T-helper 2 cell treated with Interferon-gamma antibody and Interleukin-4, amounts not matched to agents 5 μg/mL and 100 μg/mL, for 36 hours (primary cell): ENCODE data around the gene GSN.

Experiments
- DNase-seq: peaks from one replicate; pipeline ENCODE4 v3.0.0; 2021; ENCODE audit warnings: low spot score
- H3K27ac Mint-ChIP-seq: one replicate; pipeline ENCODE4 v1.8.0; 2021; ENCODE audit warnings: mild to moderate bottlenecking, mixed read lengths
- H3K27me3 Mint-ChIP-seq: one replicate; pipeline ENCODE4 v1.8.0; 2021; ENCODE audit warnings: low read depth, mixed read lengths
- H3K36me3 Mint-ChIP-seq: one replicate; pipeline ENCODE4 v1.8.0; 2021; ENCODE audit warnings: low read depth, mixed read lengths
- H3K4me1 Mint-ChIP-seq: one replicate; pipeline ENCODE4 v1.8.0; 2021; ENCODE audit warnings: low read depth, mixed read lengths
- H3K4me3 Mint-ChIP-seq: one replicate; pipeline ENCODE4 v1.8.0; 2022; ENCODE audit warnings: mild to moderate bottlenecking, moderate library complexity, mixed read lengths
- H3K9me3 Mint-ChIP-seq: one replicate; pipeline ENCODE4 v1.8.0; 2021; ENCODE audit warnings: mixed read lengths

GSN gene

DNA sequence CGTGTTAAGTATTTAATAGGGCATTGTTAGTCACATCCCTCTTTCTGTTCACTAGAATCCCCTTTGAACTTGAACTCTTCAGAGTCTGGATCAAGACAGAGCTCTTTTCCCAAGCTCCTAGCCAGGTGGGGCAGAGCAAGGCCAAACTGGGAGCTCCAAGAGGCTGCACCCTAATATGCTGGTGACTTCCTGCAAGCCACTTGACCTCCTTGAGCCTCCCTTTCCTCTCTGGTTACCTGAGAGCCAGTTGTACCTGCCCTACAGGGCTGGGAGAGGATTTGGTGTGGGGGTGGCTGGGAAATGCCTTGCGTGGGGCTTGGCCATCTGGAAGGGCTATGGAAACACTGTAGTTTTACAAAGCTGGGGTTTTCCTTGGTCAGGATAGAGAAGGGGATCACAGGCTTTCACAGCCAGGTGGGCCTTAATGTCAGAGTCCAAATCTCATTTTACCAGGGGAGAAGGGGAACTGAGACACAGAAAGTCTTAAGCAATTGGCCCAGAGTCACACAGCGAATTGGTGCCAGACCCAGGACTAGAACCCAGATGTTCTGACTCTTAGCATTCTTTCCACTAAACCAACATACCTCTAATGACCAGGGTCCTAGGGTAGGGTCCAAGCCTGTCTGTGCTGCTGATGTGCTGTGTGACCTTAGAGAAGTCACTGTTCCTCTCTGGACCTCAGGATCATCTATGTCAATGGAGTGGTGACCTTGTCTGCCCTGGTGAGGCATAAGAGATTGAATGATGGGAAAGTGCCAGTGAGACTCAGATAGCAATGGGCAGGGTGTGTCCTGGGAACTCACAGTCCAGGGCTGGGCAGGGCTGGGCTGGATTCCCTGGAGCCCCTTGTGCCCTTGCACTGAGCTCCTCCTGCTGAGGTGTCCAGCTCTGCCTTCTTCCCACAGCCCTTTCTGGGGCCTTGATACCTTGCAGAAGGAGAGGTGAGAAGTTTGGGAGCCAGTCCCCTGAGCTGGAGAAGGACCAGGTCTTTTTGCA is 35.8 kb downstream of the GSN start:
- H3K4me3 Mint-ChIP-seq: no peak overlapping the region
- no peak overlapping the region for H3K27ac Mint-ChIP-seq
- H3K4me1 Mint-ChIP-seq: peaks cover 7% of the 10 kb centered on the region
- no peaks in the 10 kb centered on the region for H3K36me3 Mint-ChIP-seq
- peaks cover 19% of the 10 kb centered on the region for H3K27me3 Mint-ChIP-seq
- no peak for DNase-seq
- no peaks in the 10 kb centered on the region for H3K9me3 Mint-ChIP-seq

DNA sequence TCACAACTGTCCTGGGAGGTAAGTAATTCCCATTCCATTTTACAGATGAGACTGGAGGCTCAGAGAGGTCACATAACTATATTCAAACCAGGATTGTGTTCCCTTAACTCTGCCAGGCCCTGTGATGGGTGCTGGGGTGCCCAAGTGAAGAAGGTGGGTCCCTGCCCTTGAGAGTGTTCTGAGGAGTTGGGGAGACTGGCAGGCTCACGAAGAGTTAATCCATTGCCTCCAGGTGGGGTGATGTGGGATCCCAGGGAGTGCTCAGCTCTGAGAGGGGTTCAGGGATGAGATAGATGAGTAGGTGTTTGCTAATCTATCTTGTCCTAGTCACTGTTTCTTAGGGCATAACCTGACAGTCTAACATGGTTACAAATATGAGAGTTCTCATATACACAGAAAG is 36.7 kb downstream of the GSN start:
- DNase-seq: no peak
- no peak overlapping the region for H3K27ac Mint-ChIP-seq
- H3K27me3 Mint-ChIP-seq: peaks cover 15% of the 10 kb centered on the region
- H3K9me3 Mint-ChIP-seq: no peaks in the 10 kb centered on the region
- H3K4me3 Mint-ChIP-seq: no peak overlapping the region
- H3K36me3 Mint-ChIP-seq: no peaks in the 10 kb centered on the region
- H3K4me1 Mint-ChIP-seq: peaks cover 5% of the 10 kb centered on the region

DNA sequence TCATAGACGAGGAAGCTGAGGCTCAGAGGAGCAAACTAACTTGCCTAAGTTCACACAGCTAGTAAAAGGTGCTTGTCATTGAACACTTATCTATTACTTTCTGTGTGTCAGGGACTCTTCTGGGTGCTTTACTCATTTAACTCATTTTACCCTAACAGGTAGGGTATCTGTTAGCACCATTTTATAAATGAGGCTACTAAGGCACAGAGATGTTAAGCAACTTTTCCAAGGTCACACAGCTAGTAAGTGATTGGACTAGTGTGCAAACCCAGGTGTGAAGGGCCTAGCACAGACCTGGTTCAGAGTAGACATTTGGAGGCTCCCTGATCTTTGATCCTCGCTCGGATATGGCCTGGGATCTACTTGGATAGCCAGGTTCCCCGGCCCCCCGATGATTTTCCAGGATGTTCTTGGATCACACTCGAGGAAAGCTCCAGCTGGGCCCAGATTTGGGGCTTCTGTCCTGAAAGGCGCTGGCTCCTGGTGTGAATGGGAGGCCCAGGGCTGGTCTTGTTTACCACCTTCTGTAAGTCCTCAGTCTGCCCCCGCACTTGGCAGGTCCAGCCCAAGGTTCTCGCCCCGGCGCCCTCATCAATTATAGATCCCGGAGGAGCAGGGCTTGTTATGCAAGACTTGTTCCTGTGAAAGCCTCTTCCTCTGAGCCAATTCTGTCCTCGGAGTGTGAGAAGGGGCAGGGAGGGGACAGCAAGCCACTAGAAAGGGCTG is 37.5 kb downstream of the GSN start:
- Mint-ChIP-seq H3K4me3 (no peak overlapping the region), H3K4me1 (no peaks in the 10 kb centered on the region), H3K9me3 (no peaks in the 10 kb centered on the region), H3K36me3 (no peaks in the 10 kb centered on the region), H3K27me3 (peaks cover 9% of the 10 kb centered on the region), H3K27ac (no peak overlapping the region)
- no peak for DNase-seq

DNA sequence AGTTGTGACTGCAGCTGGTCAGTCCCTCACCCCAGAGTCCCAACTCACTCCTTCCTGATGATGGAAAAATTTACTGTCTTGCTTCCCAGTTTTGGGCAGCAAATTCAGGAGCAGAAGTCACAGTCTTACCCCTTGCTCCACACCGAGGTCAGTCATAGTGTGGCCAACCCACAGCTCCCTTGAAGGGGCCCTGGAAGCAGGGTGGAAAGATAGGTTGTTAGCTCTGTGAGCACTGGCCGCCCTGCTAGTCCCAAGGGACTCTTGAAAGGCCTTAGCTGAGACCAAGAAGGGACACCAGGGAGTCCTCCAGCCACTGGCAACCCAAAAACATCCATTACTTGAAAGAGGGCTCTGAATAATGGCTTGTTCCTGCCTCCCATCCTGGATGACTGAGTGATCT is 40.0 kb downstream of the GSN start:
- Mint-ChIP-seq H3K27me3 (no peaks in the 10 kb centered on the region), H3K4me3 (no peak overlapping the region), H3K27ac (no peak overlapping the region), H3K36me3 (no peaks in the 10 kb centered on the region), H3K4me1 (no peaks in the 10 kb centered on the region), H3K9me3 (no peaks in the 10 kb centered on the region)
- DNase-seq: no peak

DNA sequence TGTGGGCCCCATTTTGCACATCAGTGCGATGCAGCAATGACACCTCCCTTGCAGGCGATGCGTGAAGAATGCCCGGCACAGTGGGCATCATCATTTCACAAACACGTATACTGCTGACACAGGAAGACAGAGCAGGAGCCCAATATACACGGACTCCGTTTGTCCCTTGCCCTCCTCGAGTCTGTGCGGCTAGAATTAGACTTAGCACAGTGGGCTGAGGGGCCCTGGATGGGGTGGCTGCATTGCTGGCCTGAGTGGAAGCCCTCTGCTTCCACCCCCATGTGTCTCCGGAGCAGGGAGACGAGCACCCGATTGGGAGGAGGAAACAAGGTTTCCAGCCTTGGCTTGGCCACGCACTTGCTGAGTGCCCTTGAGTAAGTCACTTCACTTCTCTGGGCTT is 40.8 kb downstream of the GSN start:
- Mint-ChIP-seq H3K4me1 (no peaks in the 10 kb centered on the region), H3K9me3 (no peaks in the 10 kb centered on the region), H3K4me3 (no peak overlapping the region)

DNA sequence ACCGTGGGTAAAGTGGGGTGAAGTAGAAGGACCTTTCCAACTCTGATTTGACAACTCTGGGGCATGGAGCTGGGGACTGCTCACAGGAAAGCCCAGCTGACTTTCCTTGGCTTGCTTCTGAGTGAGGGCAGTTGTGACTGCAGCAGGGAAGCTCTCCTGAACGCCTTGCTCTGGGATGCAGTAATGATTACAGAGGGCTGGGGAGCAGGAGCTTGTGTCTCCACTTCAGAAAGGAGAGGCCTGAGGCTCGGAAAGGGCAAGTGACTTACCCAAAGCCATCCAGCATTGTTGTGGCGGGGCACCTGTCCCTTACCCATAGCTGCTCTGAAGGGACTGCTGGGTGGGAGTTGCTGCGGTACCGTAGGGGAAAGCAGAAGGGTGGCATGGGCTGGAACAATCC is 41.2 kb downstream of the GSN start:
- Mint-ChIP-seq H3K9me3 (no peaks in the 10 kb centered on the region), H3K27me3 (no peaks in the 10 kb centered on the region), H3K4me3 (no peak overlapping the region), H3K27ac (no peak overlapping the region), H3K36me3 (no peaks in the 10 kb centered on the region), H3K4me1 (no peaks in the 10 kb centered on the region)
- DNase-seq: no peak

More for the DNA sequence above, 40.8 kb downstream of the GSN start:
- Mint-ChIP-seq H3K36me3 (no peaks in the 10 kb centered on the region), H3K27ac (no peak overlapping the region), H3K27me3 (no peaks in the 10 kb centered on the region)
- no peak for DNase-seq

DNA sequence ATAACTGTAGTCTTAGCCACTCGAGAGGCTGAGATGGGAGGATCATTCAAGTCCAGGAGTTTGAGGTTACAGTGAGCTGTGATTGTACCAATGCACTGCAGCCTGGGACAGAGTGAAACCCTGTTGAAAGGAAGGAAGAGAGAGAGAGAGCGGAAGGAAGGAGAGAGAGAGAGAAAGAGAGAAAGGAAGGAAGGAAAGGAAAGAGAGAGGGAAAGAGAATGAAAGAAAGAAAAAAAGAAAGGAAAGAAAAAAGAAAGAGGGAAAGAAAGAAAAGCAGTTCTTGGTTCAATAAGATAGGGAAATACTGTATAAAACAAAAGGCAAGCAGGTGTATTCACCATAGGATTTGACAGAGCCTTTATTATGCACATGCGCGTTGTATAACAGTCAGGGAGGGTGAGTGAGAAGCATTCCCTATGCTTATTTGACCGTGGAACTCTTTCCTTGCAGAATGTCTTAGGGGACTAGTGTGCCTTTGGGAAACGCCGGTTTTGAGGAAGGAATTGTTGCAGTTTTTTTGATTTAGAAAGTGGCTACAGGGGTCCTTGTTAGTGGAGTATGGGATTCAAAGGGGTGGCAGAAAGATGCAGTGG is 42.0 kb downstream of the GSN start:
- Mint-ChIP-seq H3K4me1 (no peaks in the 10 kb centered on the region), H3K36me3 (no peaks in the 10 kb centered on the region), H3K9me3 (no peaks in the 10 kb centered on the region), H3K27me3 (no peaks in the 10 kb centered on the region), H3K4me3 (no peak overlapping the region), H3K27ac (no peak overlapping the region)
- DNase-seq: no peak

DNA sequence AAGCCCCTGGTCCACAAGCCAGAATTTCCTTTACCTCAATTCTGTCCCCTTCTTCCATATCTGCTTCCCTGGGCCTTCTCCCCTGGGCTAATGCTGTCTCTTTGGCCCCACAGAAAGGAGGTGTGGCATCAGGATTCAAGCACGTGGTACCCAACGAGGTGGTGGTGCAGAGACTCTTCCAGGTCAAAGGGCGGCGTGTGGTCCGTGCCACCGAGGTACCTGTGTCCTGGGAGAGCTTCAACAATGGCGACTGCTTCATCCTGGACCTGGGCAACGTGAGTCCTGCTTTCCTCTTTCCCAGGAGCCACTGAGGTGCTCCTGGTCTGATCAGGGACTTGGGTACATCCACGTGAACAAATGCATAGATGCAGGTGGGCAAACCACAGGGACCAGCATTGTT is 42.6 kb downstream of the GSN start:
- Mint-ChIP-seq H3K36me3 (no peaks in the 10 kb centered on the region), H3K4me3 (no peak overlapping the region), H3K27me3 (no peaks in the 10 kb centered on the region), H3K9me3 (no peaks in the 10 kb centered on the region), H3K27ac (no peak overlapping the region), H3K4me1 (no peaks in the 10 kb centered on the region)
- DNase-seq: no peak

DNA sequence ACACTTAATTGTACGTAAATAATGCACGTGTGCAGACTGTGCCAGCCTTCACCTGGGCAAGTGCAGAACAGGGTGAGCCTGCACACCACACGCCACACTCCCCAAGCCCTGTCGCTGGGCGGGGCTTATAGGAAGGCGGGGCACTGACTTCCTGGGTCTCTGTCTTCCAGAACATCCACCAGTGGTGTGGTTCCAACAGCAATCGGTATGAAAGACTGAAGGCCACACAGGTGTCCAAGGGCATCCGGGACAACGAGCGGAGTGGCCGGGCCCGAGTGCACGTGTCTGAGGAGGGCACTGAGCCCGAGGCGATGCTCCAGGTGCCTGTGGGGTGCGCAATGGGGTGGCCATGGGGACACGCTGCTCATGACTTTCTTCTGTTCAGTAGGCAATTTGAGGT is 44.2 kb downstream of the GSN start:
- Mint-ChIP-seq H3K27ac (no peak overlapping the region), H3K9me3 (no peaks in the 10 kb centered on the region), H3K4me3 (no peak overlapping the region), H3K27me3 (no peaks in the 10 kb centered on the region), H3K4me1 (no peaks in the 10 kb centered on the region), H3K36me3 (no peaks in the 10 kb centered on the region)
- no peak for DNase-seq

DNA sequence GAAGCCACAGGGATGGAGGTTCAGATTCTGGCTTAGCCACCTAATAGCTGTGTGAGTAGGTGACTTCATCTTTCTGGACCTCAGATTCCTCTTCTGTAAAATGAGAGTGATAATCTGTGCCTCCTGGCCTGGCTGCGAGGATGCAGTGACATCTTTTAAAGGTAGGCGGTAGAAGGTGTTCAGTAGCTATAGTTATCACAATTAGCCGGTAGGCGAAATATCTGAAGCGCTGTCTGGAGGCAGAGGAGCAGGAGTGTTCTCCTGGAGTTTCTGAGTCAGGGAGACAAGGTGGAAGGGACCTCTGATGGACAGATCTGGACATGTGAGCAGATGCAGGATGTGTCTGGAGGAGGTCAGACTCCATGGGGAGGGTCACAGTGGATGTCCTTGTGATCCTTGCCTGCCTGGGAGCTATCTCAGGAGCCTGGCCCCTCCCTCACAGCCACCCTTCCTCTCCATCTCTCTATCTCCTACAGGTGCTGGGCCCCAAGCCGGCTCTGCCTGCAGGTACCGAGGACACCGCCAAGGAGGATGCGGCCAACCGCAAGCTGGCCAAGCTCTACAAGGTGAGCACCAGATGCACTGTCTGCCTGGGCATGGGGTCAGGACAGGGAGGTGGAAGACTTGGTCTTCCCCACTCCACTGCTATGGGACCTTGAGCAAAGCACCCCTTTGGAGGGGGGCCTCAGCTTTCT is 45.6 kb downstream of the GSN start:
- no peak for DNase-seq
- no peaks in the 10 kb centered on the region for H3K27me3 Mint-ChIP-seq
- no peak overlapping the region for H3K4me3 Mint-ChIP-seq
- H3K9me3 Mint-ChIP-seq: no peaks in the 10 kb centered on the region
- no peak overlapping the region for H3K27ac Mint-ChIP-seq
- H3K36me3 Mint-ChIP-seq: no peaks in the 10 kb centered on the region
- no peaks in the 10 kb centered on the region for H3K4me1 Mint-ChIP-seq

DNA sequence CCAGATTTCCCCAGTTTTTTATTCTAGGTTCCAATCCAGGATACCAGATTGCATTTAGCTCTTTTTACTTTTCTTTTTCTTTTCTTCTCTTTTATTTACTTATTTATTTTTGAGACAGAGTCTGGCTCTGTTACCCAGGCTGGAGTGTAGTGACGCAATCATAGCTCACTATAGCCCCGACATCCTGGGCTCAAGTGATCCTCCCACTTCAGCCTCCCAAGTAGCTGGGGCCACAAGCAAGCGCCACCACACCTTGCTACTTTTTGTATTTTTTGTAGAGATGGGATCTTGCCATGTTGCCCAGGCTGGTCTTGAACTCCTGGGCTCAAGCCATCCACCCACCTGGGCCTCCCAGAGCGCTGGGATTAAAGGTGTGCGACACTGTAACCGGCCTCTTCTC is 48.4 kb downstream of the GSN start:
- no peaks in the 10 kb centered on the region for H3K27me3 Mint-ChIP-seq
- DNase-seq: no peak
- peaks cover 11% of the 10 kb centered on the region for H3K4me1 Mint-ChIP-seq
- no peaks in the 10 kb centered on the region for H3K36me3 Mint-ChIP-seq
- no peaks in the 10 kb centered on the region for H3K9me3 Mint-ChIP-seq
- H3K27ac Mint-ChIP-seq: no peak overlapping the region
- H3K4me3 Mint-ChIP-seq: no peak overlapping the region

DNA sequence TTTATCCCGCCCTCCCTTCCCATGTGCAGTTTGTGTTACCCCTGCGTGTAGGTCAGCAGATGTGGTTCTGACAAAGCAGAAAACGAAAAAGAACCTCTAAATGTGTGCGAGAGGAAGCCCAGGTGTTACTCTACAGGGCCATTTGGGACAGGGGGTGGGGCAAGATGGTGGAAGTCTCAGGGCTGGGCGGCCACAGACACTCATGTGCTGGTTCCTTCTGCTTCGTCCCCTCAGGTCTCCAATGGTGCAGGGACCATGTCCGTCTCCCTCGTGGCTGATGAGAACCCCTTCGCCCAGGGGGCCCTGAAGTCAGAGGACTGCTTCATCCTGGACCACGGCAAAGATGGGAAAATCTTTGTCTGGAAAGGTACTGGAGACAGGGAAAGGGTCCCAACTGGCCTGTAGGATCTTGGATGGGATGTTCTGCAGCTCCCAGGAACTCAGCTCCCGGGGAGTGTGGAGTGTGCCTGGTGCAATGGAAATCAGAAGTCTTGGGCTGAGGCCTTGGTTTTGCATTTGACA is 49.0 kb downstream of the GSN start:
- no peak overlapping the region for H3K27ac Mint-ChIP-seq
- H3K36me3 Mint-ChIP-seq: no peaks in the 10 kb centered on the region

DNA sequence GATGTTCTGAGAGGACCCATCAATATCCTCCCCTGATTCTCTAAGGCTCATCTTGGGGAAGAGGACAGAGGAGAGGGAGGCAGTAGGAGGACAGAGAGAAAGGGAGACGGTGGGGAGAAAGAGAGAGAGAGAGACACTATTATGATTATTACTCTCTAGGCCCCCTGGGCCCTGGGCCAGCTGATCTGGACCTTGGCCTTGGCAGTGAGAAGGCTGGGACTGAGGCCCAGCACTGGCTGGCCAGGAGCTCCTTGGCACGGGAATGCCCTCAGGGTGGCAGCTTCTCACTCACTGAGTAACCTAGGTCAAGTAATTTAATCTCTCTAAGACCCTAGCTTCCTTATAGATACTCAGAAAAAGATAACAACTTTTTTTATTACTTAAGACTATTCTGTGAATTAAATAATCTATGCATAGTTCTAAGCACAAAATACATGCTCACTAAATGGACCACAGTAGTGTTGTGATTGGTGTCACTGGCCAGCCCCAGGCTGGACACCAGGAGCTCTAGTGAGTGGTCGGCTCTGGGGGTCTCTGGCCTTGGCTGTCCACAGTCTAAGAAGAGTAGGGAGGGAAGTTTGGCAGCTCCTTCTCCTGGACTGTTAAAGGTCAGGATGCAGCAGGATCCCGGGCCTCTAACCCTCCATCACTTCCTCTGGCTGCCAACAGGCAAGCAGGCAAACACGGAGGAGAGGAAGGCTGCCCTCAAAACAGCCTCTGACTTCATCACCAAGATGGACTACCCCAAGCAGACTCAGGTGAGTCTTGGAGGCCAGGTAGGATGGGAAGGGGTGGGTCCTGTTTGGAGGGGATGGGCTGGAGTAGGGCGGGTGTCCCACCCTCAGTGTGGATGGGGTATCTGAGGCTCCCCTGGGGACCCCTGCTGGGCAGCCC is 50.0 kb downstream of the GSN start:
- H3K27me3 Mint-ChIP-seq: no peaks in the 10 kb centered on the region
- H3K4me1 Mint-ChIP-seq: peaks cover 20% of the 10 kb centered on the region
- H3K4me3 Mint-ChIP-seq: no peak overlapping the region
- DNase-seq: no peak
- H3K9me3 Mint-ChIP-seq: no peaks in the 10 kb centered on the region
- H3K27ac Mint-ChIP-seq: no peak overlapping the region
- H3K36me3 Mint-ChIP-seq: no peaks in the 10 kb centered on the region

More for the DNA sequence above, 49.0 kb downstream of the GSN start:
- DNase-seq: no peak
- H3K9me3 Mint-ChIP-seq: no peaks in the 10 kb centered on the region
- H3K4me1 Mint-ChIP-seq: peaks cover 11% of the 10 kb centered on the region
- no peak overlapping the region for H3K4me3 Mint-ChIP-seq
- H3K27me3 Mint-ChIP-seq: no peaks in the 10 kb centered on the region
